CD8-positive, alpha-beta memory T cell (primary cell): Measurements from ENCODE around the gene MS4A15. TPM values are rescaled to one million over a fixed set of nuclear protein-coding genes. Genes with fewer than 3 reads are reported as not detected.
A peak's percentile ranks its signal among the peaks of the same experiment; 100 is the strongest.
"Not testable (repeated sequence)": the region's sequence is repeated elsewhere in the genome, so short reads cannot be mapped to it uniquely, and the experiment has no call there.

Experiments
- CTCF ChIA-PET: fragments of 350-600 bp; sonication (Branson Sonifier 250); formaldehyde crosslinking; loops from one replicate; lab custom pipeline; 2021; ENCODE audit warnings: antibody characterized with exemption; lab: Charles Lee
- POLR2A ChIA-PET: fragments of 350-600 bp; sonication (Branson Sonifier 250); formaldehyde crosslinking; loops from one replicate; lab custom pipeline; 2021; ENCODE audit warnings: antibody characterized with exemption; lab: Charles Lee
- DNase-seq, 5 donors: peaks; one replicate each; pipeline versions ENCODE4 v3.0.0 to v3.0.0-alpha.2; 2020 to 2022; ENCODE audit warnings: mixed read lengths in 1 of 5
- H3K27ac ChIP-seq: one replicate; pipeline ENCODE4 v1.7.0; 2013; ENCODE audit warnings: low read depth, mild to moderate bottlenecking, low read length, moderate library complexity
- H3K27me3 ChIP-seq: 2 replicates; pipeline ENCODE4 v1.7.0; 2013; ENCODE audit warnings: low read length, mild to moderate bottlenecking; ENCODE audit not compliant: insufficient read depth, poor library complexity, severe bottlenecking
- H3K36me3 ChIP-seq: 2 replicates; pipeline ENCODE4 v1.7.0; 2013; ENCODE audit warnings: mild to moderate bottlenecking, low read length, moderate library complexity; ENCODE audit not compliant: insufficient read depth
- H3K4me1 ChIP-seq: 2 replicates; pipeline ENCODE4 v1.7.0; 2013; ENCODE audit warnings: mild to moderate bottlenecking, low read length, moderate library complexity; ENCODE audit not compliant: insufficient read depth
- H3K4me3 ChIP-seq: 2 replicates; pipeline ENCODE4 v1.7.0; 2013; ENCODE audit warnings: mild to moderate bottlenecking, low read length
- H3K9me3 ChIP-seq: 2 replicates; pipeline ENCODE4 v1.7.0; 2013; ENCODE audit warnings: mild to moderate bottlenecking, low read length
- H3K27ac Mint-ChIP-seq, 8 donors: one replicate each; pipeline ENCODE4 v1.8.0; 2020 to 2021; ENCODE audit warnings: mixed read lengths in 8 of 8, mild to moderate bottlenecking in 6 of 8, inconsistent platforms in 3 of 8, moderate library complexity in 3 of 8
- H3K27me3 Mint-ChIP-seq, 2 donors: one replicate each; pipeline ENCODE4 v1.8.0; 2020 to 2021; ENCODE audit warnings: mixed read lengths in 2 of 2, mild to moderate bottlenecking in 1 of 2, moderate library complexity in 1 of 2
- H3K36me3 Mint-ChIP-seq, 3 donors: one replicate each; pipeline ENCODE4 v1.8.0; 2020 to 2021; ENCODE audit warnings: mixed read lengths in 3 of 3, inconsistent platforms in 1 of 3, mild to moderate bottlenecking in 1 of 3
- H3K4me1 Mint-ChIP-seq, 3 donors: one replicate each; pipeline ENCODE4 v1.8.0; 2020 to 2021; ENCODE audit warnings: mixed read lengths in 3 of 3, inconsistent platforms in 1 of 3, mild to moderate bottlenecking in 1 of 3
- H3K4me3 Mint-ChIP-seq, 7 donors: one replicate each; pipeline ENCODE4 v1.8.0; 2020 to 2021; ENCODE audit warnings: mixed read lengths in 7 of 7, mild to moderate bottlenecking in 6 of 7, moderate library complexity in 4 of 7, inconsistent platforms in 2 of 7
- H3K9me3 Mint-ChIP-seq, 5 donors: one replicate each; pipeline ENCODE4 v1.8.0; 2020 to 2022; ENCODE audit warnings: mixed read lengths in 5 of 5, mild to moderate bottlenecking in 3 of 5, moderate library complexity in 2 of 5, inconsistent platforms in 1 of 5
- polyA plus RNA-seq: library from polyadenylated mRNA; unstranded; fragments of 300-500 nt; fragmentation: Illumina TruSeq; gene quantifications from one replicate; pipeline ENCODE4 v1.2.3, GENCODE V29; 2021
- total RNA-seq, 2 experiments: library from RNA; stranded (reverse); gene quantifications; one replicate each; pipeline ENCODE4 v1.2.3, GENCODE V29; 2021

MS4A15 gene
- total and polyA plus RNA-seq, 3 experiments from 2014 or later = not detected

DNA sequence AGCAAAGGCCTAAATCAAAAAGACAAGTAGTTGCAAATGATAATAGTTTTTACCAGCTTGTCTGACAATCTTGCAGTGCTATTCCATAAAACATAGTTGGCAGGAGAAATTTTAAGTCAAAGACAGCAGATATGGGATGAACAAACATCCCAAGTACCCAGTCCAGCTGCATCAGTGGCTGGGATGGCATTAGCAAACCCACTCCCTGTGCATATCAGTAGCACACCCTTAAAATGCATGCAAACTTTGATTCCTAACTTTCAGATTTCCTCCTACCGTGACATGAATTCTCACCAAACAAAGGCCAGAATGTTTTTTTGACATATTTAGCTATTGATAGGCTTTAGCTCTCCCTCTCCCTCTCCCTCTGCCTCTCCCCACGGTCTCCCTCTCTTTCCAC lies 57.4 kb downstream of the MS4A15 start:
- Histone ChIP-seq H3K9me3 (no peaks in the 10 kb centered on the region), H3K4me1 (no peaks in the 10 kb centered on the region), H3K27me3 (no peaks in the 10 kb centered on the region), H3K36me3 (no peaks in the 10 kb centered on the region), H3K27ac (no peak overlapping the region), H3K4me3 (no peak overlapping the region)
- Mint-ChIP-seq H3K9me3 (peaks cover 9 to 19% (median 17%) of the 10 kb centered on the region in 5 donors), H3K27me3 (peaks cover 14 to 43% of the 10 kb centered on the region in 2 donors), H3K36me3 (peaks cover 0 to 16% (median 0%) of the 10 kb centered on the region in 3 donors), H3K4me3 (no peak overlapping the region), H3K27ac (no peak overlapping the region), H3K4me1 (no peaks in the 10 kb centered on the region)
- ChIA-PET CTCF (interaction anchor here (1.4 kb wide), 1 partner anchor 373 kb away, joined by 4 read pairs; no protein-coding TSS in a partner anchor), POLR2A (no interaction called here)
- DNase-seq = no peak

DNA sequence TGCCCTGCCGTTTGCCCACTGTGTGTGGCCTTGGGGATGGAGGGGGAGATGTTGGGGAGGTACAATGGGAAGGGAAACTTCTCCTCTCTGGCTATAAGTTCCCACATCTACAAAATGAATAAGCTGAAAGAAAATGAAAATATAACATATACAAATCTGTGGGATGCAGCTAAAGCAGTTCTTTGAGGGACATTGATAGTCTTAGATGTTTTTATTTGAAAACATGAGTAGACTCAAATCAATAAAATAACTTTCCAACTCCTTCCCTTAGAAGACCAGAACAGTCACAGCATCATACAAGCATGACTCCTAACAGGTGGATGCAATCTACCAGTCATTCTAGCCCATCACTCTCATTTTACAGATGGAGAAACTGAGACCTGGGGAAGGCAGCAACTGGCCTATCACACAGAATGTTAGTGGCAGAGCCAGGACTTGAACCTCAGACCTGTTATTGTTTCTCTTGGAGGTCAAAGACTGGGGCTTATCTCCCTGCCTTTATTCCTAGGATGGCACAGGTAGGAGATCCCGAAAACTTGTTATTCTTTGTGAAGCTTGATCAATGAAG lies 60.0 kb downstream of the MS4A15 start:
- Histone ChIP-seq H3K27me3 (no peaks in the 10 kb centered on the region), H3K9me3 (no peaks in the 10 kb centered on the region), H3K36me3 (no peaks in the 10 kb centered on the region), H3K4me3 (no peak overlapping the region), H3K4me1 (no peaks in the 10 kb centered on the region), H3K27ac (no peak overlapping the region)
- CTCF ChIA-PET = no interaction called here
- H3K27me3 Mint-ChIP-seq = peaks cover 12 to 30% of the 10 kb centered on the region in 2 donors
- H3K27ac Mint-ChIP-seq = no peak overlapping the region
- H3K9me3 Mint-ChIP-seq = peaks cover 9 to 19% (median 17%) of the 10 kb centered on the region in 5 donors
- POLR2A ChIA-PET = no interaction called here
- no peak overlapping the region for H3K4me3 Mint-ChIP-seq
- H3K4me1 Mint-ChIP-seq = no peaks in the 10 kb centered on the region
- H3K36me3 Mint-ChIP-seq = peaks cover 0 to 13% (median 0%) of the 10 kb centered on the region in 3 donors
- DNase-seq = no peak

- Mint-ChIP-seq H3K36me3 (peaks cover 0 to 13% (median 0%) of the 10 kb centered on the region in 3 donors), H3K9me3 (peaks cover 9 to 17% (median 17%) of the 10 kb centered on the region in 5 donors), H3K4me1 (no peaks in the 10 kb centered on the region), H3K27ac (no peak overlapping the region), H3K4me3 (no peak overlapping the region), H3K27me3 (peaks cover 7 to 19% of the 10 kb centered on the region in 2 donors)
- no peaks in the 10 kb centered on the region for H3K9me3 ChIP-seq
- H3K27ac ChIP-seq = no peak overlapping the region
- H3K4me1 ChIP-seq = no peaks in the 10 kb centered on the region
- no peak for DNase-seq
- H3K4me3 ChIP-seq = no peak overlapping the region
- H3K27me3 ChIP-seq = no peaks in the 10 kb centered on the region
- CTCF ChIA-PET = no interaction called here
- no peaks in the 10 kb centered on the region for H3K36me3 ChIP-seq
- POLR2A ChIA-PET = no interaction called here
Observed at GRCh38 chr11:60818057-60818456, 61.4 kb downstream of the MS4A15 start.

DNA sequence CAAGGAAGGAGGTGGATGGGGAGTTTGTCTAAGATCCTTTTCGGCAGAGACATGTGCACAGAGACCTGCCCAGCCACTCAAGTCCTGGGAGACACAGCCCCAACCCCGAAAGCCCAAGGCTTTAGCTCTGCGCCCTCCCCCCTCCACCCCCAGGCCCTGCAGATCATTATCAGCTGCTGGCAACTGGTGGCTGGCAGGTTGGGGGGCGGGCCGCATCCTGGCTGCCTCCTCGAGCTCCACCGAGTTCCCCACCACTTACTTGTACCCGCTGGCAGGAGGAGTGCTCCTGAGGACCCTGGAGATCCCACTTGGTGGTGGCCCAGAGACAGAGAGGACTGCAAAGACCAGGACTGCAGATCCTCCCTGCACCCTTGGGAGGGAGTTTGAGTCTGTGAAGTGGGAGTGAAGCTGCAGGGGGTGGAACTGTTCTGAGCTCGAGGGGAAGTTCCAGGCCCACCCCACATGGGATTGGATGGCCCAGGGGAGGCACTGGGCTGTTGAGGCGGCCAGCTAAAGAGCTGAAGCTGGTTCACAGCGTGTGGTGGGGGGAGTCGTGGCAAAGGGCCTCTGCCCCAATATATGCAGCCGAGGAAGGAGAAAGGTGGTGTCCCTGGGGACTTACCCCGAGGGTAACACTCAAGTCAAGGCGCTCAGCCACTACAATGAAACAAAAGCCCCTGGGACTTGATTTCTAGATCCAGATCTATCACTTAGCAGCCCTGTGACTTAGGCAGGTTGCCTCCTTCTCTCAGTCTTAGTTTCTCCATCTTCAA lies 65.3 kb downstream of the MS4A15 start:
- DNase-seq = no peak
- H3K27ac ChIP-seq = no peak overlapping the region
- no peak overlapping the region for H3K4me3 ChIP-seq
- H3K36me3 ChIP-seq = no peaks in the 10 kb centered on the region
- Mint-ChIP-seq H3K27ac (no peak overlapping the region), H3K9me3 (peaks cover under 1 to 6% (median 5%) of the 10 kb centered on the region in 5 donors), H3K4me1 (no peaks in the 10 kb centered on the region), H3K4me3 (no peak overlapping the region), H3K27me3 (peaks cover 3 to 11% of the 10 kb centered on the region in 2 donors), H3K36me3 (peaks cover 0 to 6% (median 0%) of the 10 kb centered on the region in 3 donors)
- no peaks in the 10 kb centered on the region for H3K27me3 ChIP-seq
- H3K4me1 ChIP-seq = no peaks in the 10 kb centered on the region
- ChIA-PET CTCF (interaction anchor here (3.2 kb wide), 1 partner anchor 10 kb away, joined by 17 read pairs; no protein-coding TSS in a partner anchor), POLR2A (no interaction called here)
- H3K9me3 ChIP-seq = no peaks in the 10 kb centered on the region

GRCh38 chr11:60823745-60824306 lies 67.2 kb downstream of the MS4A15 start:
- not testable (repeated sequence) for H3K36me3 ChIP-seq

DNA sequence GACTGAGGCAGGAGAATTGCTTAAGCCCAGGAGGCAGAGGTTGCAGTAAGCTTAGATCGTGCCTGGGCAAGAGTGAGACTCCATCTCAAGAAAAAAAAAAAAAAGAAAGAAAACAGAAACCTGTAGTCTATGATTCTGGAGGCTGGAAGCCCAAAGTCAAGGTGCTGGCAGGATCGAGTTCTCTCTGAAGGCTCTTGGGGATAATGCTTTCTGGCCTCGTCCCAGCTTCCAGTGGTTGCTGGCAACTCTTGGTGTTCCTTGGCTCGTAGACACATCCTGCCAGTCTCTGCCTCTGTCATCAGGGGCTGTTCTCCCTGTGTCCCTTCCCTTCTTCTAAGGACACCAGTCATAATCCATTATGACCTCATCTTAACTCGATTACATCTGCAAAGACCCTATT lies 68.5 kb downstream of the MS4A15 start:
- ChIA-PET CTCF (interaction anchor here (1.0 kb wide), 1 partner anchor 11 kb away, joined by 3 read pairs; no protein-coding TSS in a partner anchor), POLR2A (interaction anchor here (0.5 kb wide), 1 partner anchor 101 kb away, joined by 3 read pairs; no protein-coding TSS in a partner anchor)
- DNase-seq = no peak
- no peaks in the 10 kb centered on the region for H3K9me3 ChIP-seq
- H3K27ac ChIP-seq = no peak overlapping the region
- no peaks in the 10 kb centered on the region for H3K36me3 ChIP-seq
- Mint-ChIP-seq H3K27ac (no peak overlapping the region), H3K27me3 (peaks cover 2 to 8% of the 10 kb centered on the region in 2 donors), H3K36me3 (no peaks in the 10 kb centered on the region), H3K4me3 (no peak overlapping the region), H3K4me1 (no peaks in the 10 kb centered on the region), H3K9me3 (no peaks in the 10 kb centered on the region)
- no peaks in the 10 kb centered on the region for H3K4me1 ChIP-seq
- H3K4me3 ChIP-seq = no peak overlapping the region
- H3K27me3 ChIP-seq = no peaks in the 10 kb centered on the region

More at GRCh38 chr11:60823745-60824306, 67.2 kb downstream of the MS4A15 start:
- H3K27me3 ChIP-seq, H3K4me1 Mint-ChIP-seq, H3K4me1 ChIP-seq, H3K9me3 Mint-ChIP-seq, H3K36me3 Mint-ChIP-seq, DNase-seq, POLR2A ChIA-PET, H3K9me3 ChIP-seq, H3K27ac ChIP-seq, H3K4me3 ChIP-seq, CTCF ChIA-PET, H3K4me3 Mint-ChIP-seq, H3K27me3 Mint-ChIP-seq: not testable (repeated sequence)
- H3K27ac Mint-ChIP-seq = peak overlapping the region in 1 of 8 donors; percentile 35

DNA sequence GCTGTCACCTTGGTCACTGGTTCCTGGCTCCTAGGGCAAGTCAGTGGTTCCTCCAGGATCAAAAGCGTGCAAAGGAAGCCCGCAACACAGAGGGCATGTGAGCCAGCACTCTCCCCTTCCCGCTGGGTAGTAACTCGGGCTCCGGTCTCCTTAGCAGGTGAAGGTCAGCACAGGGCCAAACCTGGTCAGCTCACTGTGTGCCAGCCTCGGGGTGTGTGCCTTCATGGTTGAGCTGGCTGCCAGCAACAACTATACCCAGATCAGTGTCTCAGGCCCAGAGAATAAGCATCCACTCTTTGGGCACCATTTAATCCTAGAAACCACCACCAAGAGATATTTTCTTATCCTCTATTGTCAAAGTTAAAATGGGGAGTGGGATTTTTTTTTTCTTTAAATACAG lies 69.1 kb downstream of the MS4A15 start:
- H3K36me3 ChIP-seq = no peaks in the 10 kb centered on the region
- H3K4me1 ChIP-seq = no peaks in the 10 kb centered on the region
- Mint-ChIP-seq H3K9me3 (no peaks in the 10 kb centered on the region), H3K4me3 (no peak overlapping the region), H3K36me3 (no peaks in the 10 kb centered on the region), H3K4me1 (no peaks in the 10 kb centered on the region), H3K27ac (no peak overlapping the region), H3K27me3 (peaks cover 4 to 10% of the 10 kb centered on the region in 2 donors)
- DNase-seq = no peak
- POLR2A ChIA-PET = no interaction called here
- no peak overlapping the region for H3K27ac ChIP-seq
- CTCF ChIA-PET = interaction anchor here (1.1 kb wide), 1 partner anchor 362 kb away, joined by 3 read pairs; no protein-coding TSS in a partner anchor
- H3K27me3 ChIP-seq = no peaks in the 10 kb centered on the region
- H3K9me3 ChIP-seq = no peaks in the 10 kb centered on the region
- no peak overlapping the region for H3K4me3 ChIP-seq
